OCI-LY3 (cell line): ENCODE results near the gene GARIN3.

Experiments
- H2AFZ ChIP-seq: fragments of 200-600, 300-600 bp; shearing (Covaris generic); 2 replicates; pipeline ENCODE4 v1.6.0; 2014; ENCODE audit warnings: antibody characterized with exemption, low read depth, low read length
- H3K27ac ChIP-seq: fragments of 200-600, 300-600 bp; sonication (generic); 2 replicates; pipeline ENCODE4 v1.5.1; 2014; ENCODE audit warnings: mild to moderate bottlenecking, low read length, moderate library complexity, mixed read lengths
- H3K27me3 ChIP-seq: fragments of 200-600, 300-600 bp; sonication (generic); 2 replicates; pipeline ENCODE4 v1.6.1; 2014; ENCODE audit warnings: low read depth, low read length, mixed read lengths
- H3K36me3 ChIP-seq: fragments of 200-600, 300-600 bp; sonication (generic); replicated peaks from 2 replicates; pipeline ENCODE3; 2014; ENCODE audit warnings: low read depth, low read length, mixed read lengths
- H3K4me1 ChIP-seq: fragments of 300-600, 200-600 bp; sonication (generic); 2 replicates; pipeline ENCODE4 v1.6.1; 2014; ENCODE audit warnings: low read length, mixed read lengths
- H3K4me2 ChIP-seq: fragments of 200-600, 300-600 bp; sonication (generic); 2 replicates; pipeline ENCODE4 v1.6.1; 2014; ENCODE audit warnings: low read length, mixed read lengths
- H3K4me3 ChIP-seq: fragments of 300-600, 200-600 bp; sonication (generic); 2 replicates; pipeline ENCODE4 v1.5.1; 2014; ENCODE audit warnings: antibody characterized with exemption, mild to moderate bottlenecking, low read length, moderate library complexity
- H3K79me2 ChIP-seq: fragments of 300-600, 200-600 bp; shearing (Covaris generic); 2 replicates; pipeline ENCODE4 v1.6.1; 2014; ENCODE audit warnings: mild to moderate bottlenecking, low read length, mixed read lengths
- H3K9ac ChIP-seq: fragments of 300-600, 200-600 bp; shearing (Covaris generic); 2 replicates; pipeline ENCODE4 v1.6.0; 2014; ENCODE audit warnings: mild to moderate bottlenecking, low read length, moderate library complexity
- H3K9me3 ChIP-seq: fragments of 200-600, 300-600 bp; shearing (Covaris generic); 2 replicates; pipeline ENCODE4 v1.6.1; 2014; ENCODE audit warnings: low read length, mixed read lengths; ENCODE audit not compliant: insufficient read depth
- H4K20me1 ChIP-seq: fragments of 200-600, 300-600 bp; sonication (generic); 2 replicates; pipeline ENCODE4 v1.6.1; 2016; ENCODE audit warnings: low read length, mixed read lengths; ENCODE audit not compliant: insufficient read depth
- CTCF ChIP-seq: fragments of 200-600, 300-600 bp; sonication (generic); IDR thresholded peaks from 2 replicates; pipeline ENCODE4 v1.5.1; 2014; ENCODE audit warnings: antibody characterized with exemption, low read length, low read depth
- EZH2phosphoT487 ChIP-seq: fragments of 200-600 bp; shearing (Covaris generic); IDR thresholded peaks from 2 replicates; pipeline ENCODE4 v1.6.1; 2018; ENCODE audit warnings: antibody characterized with exemption, mixed run types, low read depth

GARIN3 gene

GRCh38 chr5:157143127-157143971 lies 22.7 kb downstream of the GARIN3 start:
- peak overlapping the region; percentile 53 for H3K27ac ChIP-seq
- no peaks in the 10 kb centered on the region for H4K20me1 ChIP-seq
- peaks cover 21% of the 10 kb centered on the region for H3K79me2 ChIP-seq
- H3K9ac ChIP-seq = peak overlapping the region; percentile 73
- H3K9me3 ChIP-seq = no peaks in the 10 kb centered on the region
- H3K4me1 ChIP-seq = peaks cover 12% of the 10 kb centered on the region
- H3K27me3 ChIP-seq = no peaks in the 10 kb centered on the region
- H3K36me3 ChIP-seq = peaks cover 3% of the 10 kb centered on the region
- no peak for TF ChIP-seq CTCF
- peak overlapping the region; percentile 91 for H3K4me3 ChIP-seq
- peak overlapping the region; percentile 77 for H3K4me2 ChIP-seq
- H2AFZ ChIP-seq = peak overlapping the region; percentile 99

- TF ChIP-seq CTCF = no peak
- no peak for TF ChIP-seq EZH2phosphoT487
- no peaks in the 10 kb centered on the region for H3K27me3 ChIP-seq
Measured at GRCh38 chr5:157142317-157143126, 23.5 kb downstream of the GARIN3 start, which contains the start of gene MED7. Gene MED7, minus strand, starts transcription at chr5:157142865. Its CDS starts 3,434 bp downstream, at chr5:157139431.

GRCh38 chr5:157137691-157138090 lies 28.4 kb downstream of the GARIN3 start:
- Histone ChIP-seq H3K9me3 (no peaks in the 10 kb centered on the region), H4K20me1 (no peaks in the 10 kb centered on the region), H3K79me2 (peaks cover 21% of the 10 kb centered on the region), H2AFZ (no peak overlapping the region), H3K4me3 (no peak overlapping the region), H3K4me1 (peaks cover 7% of the 10 kb centered on the region), H3K4me2 (no peak overlapping the region), H3K27ac (no peak overlapping the region), H3K27me3 (no peaks in the 10 kb centered on the region), H3K36me3 (peaks cover 12% of the 10 kb centered on the region), H3K9ac (no peak overlapping the region)
- TF ChIP-seq CTCF (no peak), EZH2phosphoT487 (no peak)

More at GRCh38 chr5:157142317-157143126, 23.5 kb downstream of the GARIN3 start, which contains the start of gene MED7:
- Histone ChIP-seq H3K4me1 (peaks cover 12% of the 10 kb centered on the region), H3K36me3 (peaks cover 10% of the 10 kb centered on the region), H2AFZ (peak within 1 kb of the TSS; percentile 99), H3K4me3 (peak within 1 kb of the TSS; percentile 91), H4K20me1 (no peaks in the 10 kb centered on the region), H3K9ac (peak within 1 kb of the TSS; percentile 90), H3K9me3 (no peaks in the 10 kb centered on the region), H3K27ac (peak within 1 kb of the TSS; percentile 59), H3K79me2 (peaks cover 21% of the 10 kb centered on the region), H3K4me2 (peak within 1 kb of the TSS; percentile 84)

GRCh38 chr5:157132281-157132612 lies 33.8 kb downstream of the GARIN3 start:
- Histone ChIP-seq H3K36me3 (peaks cover under 1% of the 10 kb centered on the region), H3K4me2 (peak overlapping the region; percentile 27), H3K79me2 (no peaks in the 10 kb centered on the region), H3K9ac (no peak overlapping the region), H3K4me3 (peak overlapping the region; percentile 75; the same call in 1 of the 2 replicates), H2AFZ (no peak overlapping the region), H3K9me3 (no peaks in the 10 kb centered on the region), H3K27me3 (no peaks in the 10 kb centered on the region), H3K4me1 (peaks cover 8% of the 10 kb centered on the region), H4K20me1 (no peaks in the 10 kb centered on the region), H3K27ac (no peak overlapping the region)
- TF ChIP-seq CTCF = no peak
- TF ChIP-seq EZH2phosphoT487 = no peak
